ENCODE data around the gene DENND5B.

GRCh38 chr12:31444736-31445135 is 146.2 kb downstream of the DENND5B start:
- TF ChIP-seq RELA (CRISPR knock-in tag; IDR thresholded peaks at IDR 0.05; ENCODE audit: borderline replicate concordance): no peak
- TF ChIP-seq, protein P1, sequence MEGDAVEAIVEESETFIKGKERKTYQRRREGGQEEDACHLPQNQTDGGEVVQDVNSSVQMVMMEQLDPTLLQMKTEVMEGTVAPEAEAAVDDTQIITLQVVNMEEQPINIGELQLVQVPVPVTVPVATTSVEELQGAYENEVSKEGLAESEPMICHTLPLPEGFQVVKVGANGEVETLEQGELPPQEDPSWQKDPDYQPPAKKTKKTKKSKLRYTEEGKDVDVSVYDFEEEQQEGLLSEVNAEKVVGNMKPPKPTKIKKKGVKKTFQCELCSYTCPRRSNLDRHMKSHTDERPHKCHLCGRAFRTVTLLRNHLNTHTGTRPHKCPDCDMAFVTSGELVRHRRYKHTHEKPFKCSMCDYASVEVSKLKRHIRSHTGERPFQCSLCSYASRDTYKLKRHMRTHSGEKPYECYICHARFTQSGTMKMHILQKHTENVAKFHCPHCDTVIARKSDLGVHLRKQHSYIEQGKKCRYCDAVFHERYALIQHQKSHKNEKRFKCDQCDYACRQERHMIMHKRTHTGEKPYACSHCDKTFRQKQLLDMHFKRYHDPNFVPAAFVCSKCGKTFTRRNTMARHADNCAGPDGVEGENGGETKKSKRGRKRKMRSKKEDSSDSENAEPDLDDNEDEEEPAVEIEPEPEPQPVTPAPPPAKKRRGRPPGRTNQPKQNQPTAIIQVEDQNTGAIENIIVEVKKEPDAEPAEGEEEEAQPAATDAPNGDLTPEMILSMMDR (IDR thresholded peaks at IDR 0.05): no peak
